Measurements from ENCODE around the gene C1orf35.

C1orf35 gene

DNA sequence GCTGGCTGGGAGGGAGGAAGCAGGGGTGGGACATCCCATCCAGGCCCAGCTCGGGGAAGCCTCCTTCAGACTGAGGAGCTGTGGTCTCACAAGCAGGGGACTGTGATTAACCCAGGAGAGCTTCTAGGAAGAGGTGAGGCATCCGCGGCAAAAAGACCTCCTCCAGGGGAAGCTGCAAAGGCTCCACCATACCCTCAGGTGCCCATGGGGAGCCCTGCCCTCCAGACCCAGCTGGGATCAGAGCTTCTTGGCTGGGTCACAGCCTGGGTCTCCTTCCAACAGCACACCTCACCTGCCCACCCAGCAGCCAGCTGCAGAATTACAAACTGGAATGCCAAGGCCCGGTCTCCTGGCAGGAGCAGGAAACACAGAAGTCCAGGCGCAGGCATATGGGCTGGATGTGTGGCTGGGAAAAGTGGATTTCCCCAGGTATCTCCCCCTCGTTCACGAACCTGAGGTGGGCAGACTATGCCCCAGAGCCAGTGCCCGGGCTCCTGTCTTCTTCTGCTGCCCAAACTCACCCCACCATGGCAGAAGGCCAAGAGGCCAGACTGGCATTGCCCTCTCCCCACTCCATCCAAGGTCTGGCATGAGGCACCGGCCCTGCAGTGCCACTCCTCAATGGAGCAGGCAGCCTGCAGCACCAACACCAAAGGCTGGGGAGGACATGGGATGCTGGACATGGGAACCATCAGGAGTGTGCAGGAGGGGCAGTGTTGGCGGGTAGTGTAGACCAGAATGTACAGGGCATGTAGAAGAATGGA is 36.1 kb downstream of the C1orf35 start:
- TF ChIP-seq CTCF (conservative IDR thresholded peaks at IDR 0.05; ENCODE audit: control insufficient read depth, insufficient read depth, low read depth, low read length) = no peak
- H3K4me3 ChIP-seq (ENCODE audit: control insufficient read depth, low read depth, low read length) = no peak overlapping the region
- DNase-seq (ENCODE audit: low read depth) = no peak

GRCh38 chr1:228066416-228066815 is 36.7 kb downstream of the C1orf35 start:
- TF ChIP-seq CTCF (conservative IDR thresholded peaks at IDR 0.05; ENCODE audit: control insufficient read depth, insufficient read depth, low read depth, low read length) = no peak
- no peak for DNase-seq (ENCODE audit: low read depth)
- H3K4me3 ChIP-seq (ENCODE audit: control insufficient read depth, low read depth, low read length) = no peak overlapping the region

DNA sequence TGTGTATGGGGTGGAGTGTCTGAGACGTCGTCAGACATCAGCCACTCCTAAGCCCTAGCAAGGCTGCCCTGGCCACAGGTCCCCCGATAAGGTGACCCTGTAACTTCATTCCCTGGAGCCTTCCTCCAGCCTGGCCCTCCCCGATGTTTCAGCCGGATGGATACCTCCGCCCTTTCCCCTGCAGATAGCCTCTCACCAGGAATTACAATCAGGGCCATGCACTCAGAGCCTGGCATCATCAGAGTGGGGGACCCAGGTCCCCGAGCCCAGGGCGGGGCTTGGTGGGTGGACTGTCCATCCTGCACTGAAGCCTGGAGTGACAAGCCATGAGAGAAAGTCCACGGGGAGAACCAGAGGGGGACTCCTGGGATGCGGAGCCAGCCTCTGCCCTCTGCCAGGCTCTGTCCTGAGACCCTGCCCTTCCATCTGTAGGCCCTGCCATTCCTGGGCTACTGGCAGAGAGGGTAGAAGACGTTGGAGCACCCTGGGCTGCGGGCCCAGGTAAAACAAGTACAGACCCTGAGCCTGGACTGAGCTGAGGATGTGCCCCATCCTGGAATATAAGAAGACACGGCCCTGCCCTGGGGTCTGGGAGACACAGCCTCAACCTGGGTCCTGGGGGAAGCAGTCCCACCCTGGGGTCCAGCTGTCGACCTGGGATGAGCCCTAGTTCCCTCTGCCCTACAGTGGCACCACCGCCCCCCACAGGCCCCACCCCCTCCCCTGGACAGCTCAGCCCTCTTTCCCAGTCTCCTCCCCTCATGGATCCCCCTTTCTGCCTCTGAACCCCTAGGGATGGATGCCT is 37.4 kb downstream of the C1orf35 start:
- no peak for TF ChIP-seq CTCF (conservative IDR thresholded peaks at IDR 0.05; ENCODE audit: control insufficient read depth, insufficient read depth, low read depth, low read length)
- no peak overlapping the region for H3K4me3 ChIP-seq (ENCODE audit: control insufficient read depth, low read depth, low read length)
- DNase-seq (ENCODE audit: low read depth) = no peak

DNA sequence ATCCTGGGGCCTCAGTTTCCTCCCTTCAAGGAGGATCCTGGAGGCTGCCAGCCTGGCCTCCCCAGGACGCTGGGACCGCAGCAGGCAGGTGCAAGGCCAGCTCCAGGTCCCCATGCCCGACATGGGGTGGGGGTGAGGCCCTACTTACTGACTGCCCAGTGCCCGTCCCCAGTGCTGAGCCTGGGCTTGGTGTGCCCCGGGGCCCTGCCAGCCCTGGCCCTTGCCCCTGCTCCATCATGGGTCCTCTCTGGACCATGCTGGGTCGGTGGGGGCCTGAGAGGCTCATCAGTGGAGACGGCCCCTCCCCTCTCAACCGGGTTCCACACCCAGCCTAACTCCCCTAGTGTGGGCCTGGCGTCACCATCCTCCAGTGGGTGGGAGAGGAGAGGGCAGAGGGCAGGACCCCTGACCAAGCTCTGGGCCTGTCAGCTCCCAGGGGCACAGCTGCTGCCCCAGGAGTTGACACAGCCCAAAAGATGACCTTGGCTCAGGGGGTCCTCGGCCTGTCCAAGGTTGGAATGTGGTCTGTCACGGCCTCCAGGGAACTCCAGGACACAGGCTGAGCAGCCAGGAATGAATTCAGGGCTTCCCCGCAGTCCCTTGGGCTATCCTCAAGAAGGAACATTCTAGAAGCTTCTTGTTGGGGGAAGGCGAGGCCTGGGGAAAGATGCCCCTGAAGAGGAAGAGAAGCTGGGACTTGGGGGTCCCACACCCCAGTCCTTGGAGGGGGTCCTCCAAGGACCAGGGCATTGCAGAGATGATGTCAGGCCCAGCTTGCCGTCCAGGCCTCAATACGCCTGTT is 38.2 kb downstream of the C1orf35 start:
- no peak for TF ChIP-seq CTCF (conservative IDR thresholded peaks at IDR 0.05; ENCODE audit: control insufficient read depth, insufficient read depth, low read depth, low read length)
- no peak overlapping the region for H3K4me3 ChIP-seq (ENCODE audit: control insufficient read depth, low read depth, low read length)
- DNase-seq (ENCODE audit: low read depth) = no peak

DNA sequence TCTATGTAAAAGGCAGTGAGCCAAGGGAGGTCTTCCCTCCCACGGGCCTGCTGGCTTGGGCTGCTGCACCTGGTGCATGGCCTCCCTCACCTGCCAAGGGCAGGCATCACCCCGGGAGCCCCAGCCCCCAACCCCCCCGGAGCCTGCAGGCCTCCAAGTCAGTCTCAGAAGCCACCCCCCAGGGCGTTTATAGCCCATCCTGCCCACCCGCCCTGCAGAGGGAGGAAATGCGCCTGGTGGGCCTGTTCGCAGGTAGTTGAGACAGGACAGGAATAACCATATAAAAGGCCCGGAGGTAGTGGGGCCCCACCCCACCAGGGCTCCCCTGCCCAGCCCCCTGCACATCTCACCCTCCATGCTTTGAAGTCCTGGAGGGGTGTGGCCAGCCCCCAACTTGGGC is 38.8 kb downstream of the C1orf35 start:
- no peak for TF ChIP-seq CTCF (conservative IDR thresholded peaks at IDR 0.05; ENCODE audit: control insufficient read depth, insufficient read depth, low read depth, low read length)
- no peak overlapping the region for H3K4me3 ChIP-seq (ENCODE audit: control insufficient read depth, low read depth, low read length)
- no peak for DNase-seq (ENCODE audit: low read depth)

All from fibroblast of mammary gland (primary cell).